Endodermal cell (in vitro differentiated cells): Measurements from ENCODE around the gene BTNL2. TPM values are rescaled to one million over a fixed set of nuclear protein-coding genes. Genes with fewer than 3 reads are reported as not detected.

Source experiments
- DNase-seq: peaks from one replicate; pipeline ENCODE4 v3.0.0-alpha.2; 2017
- H3K27ac ChIP-seq: 2 replicates; pipeline ENCODE4 v1.5.1; 2013; ENCODE audit warnings: mild to moderate bottlenecking, low read depth, low read length, moderate library complexity
- H3K27me3 ChIP-seq: 2 replicates; pipeline ENCODE4 v1.6.1; 2013; ENCODE audit warnings: mild to moderate bottlenecking, low read length, moderate library complexity; ENCODE audit not compliant: insufficient read depth, control insufficient read depth, poor library complexity, severe bottlenecking
- H3K36me3 ChIP-seq: 2 replicates; pipeline ENCODE4 v1.7.0; 2013; ENCODE audit warnings: mild to moderate bottlenecking, low read length, moderate library complexity; ENCODE audit not compliant: control insufficient read depth, insufficient read depth
- H3K4me1 ChIP-seq: one replicate; pipeline ENCODE4 v1.7.0; 2013; ENCODE audit warnings: low read length; ENCODE audit not compliant: control insufficient read depth, insufficient read depth
- H3K4me3 ChIP-seq: 2 replicates; pipeline ENCODE4 v1.5.1; 2013; ENCODE audit warnings: mild to moderate bottlenecking, low read length, moderate library complexity
- H3K9ac ChIP-seq: 2 replicates; pipeline ENCODE4 v1.6.1; 2013; ENCODE audit warnings: mild to moderate bottlenecking, low read length, moderate library complexity; ENCODE audit not compliant: poor library complexity, severe bottlenecking; ENCODE audit errors: extremely low read depth
- H3K9me3 ChIP-seq: 2 replicates; pipeline ENCODE4 v1.6.1; 2013; ENCODE audit warnings: mild to moderate bottlenecking, low read length, moderate library complexity; ENCODE audit not compliant: control insufficient read depth
- H3K27ac Mint-ChIP-seq: 2 replicates; pipeline ENCODE4 v1.8.0; 2020; ENCODE audit warnings: mixed read lengths
- H3K27me3 Mint-ChIP-seq: 2 replicates; pipeline ENCODE4 v1.8.0; 2021; ENCODE audit warnings: mild to moderate bottlenecking, mixed read lengths; ENCODE audit not compliant: insufficient read depth
- H3K36me3 Mint-ChIP-seq: 2 replicates; pipeline ENCODE4 v1.8.0; 2020; ENCODE audit warnings: low read depth, mixed read lengths
- H3K4me1 Mint-ChIP-seq: 2 replicates; pipeline ENCODE4 v1.8.0; 2020; ENCODE audit warnings: mixed read lengths
- H3K4me3 Mint-ChIP-seq: 2 replicates; pipeline ENCODE4 v1.8.0; 2020; ENCODE audit warnings: mild to moderate bottlenecking, moderate library complexity, mixed read lengths
- H3K9me3 Mint-ChIP-seq: 2 replicates; pipeline ENCODE4 v1.8.0; 2020; ENCODE audit warnings: mild to moderate bottlenecking, mixed read lengths
- CTCF ChIP-seq: fragments of 200-600 bp; sonication (generic); conservative IDR thresholded peaks from 2 replicates; pipeline ENCODE4 v1.5.0; 2021; ENCODE audit warnings: antibody characterized with exemption, mild to moderate bottlenecking
- WGBS, 2 experiments: methylation state at CpG; one replicate each; pipeline versions ENCODE4 v1.1.5 to v1.1.7; 2013; ENCODE audit warnings: missing lambda C conversion rate in 2 of 2, mixed read lengths in 1 of 2; ENCODE audit not compliant: insufficient coverage in 1 of 2, insufficient read length in 1 of 2; 5-methylcytosine and 5-hydroxymethylcytosine counted together
- total RNA-seq, 2 donors: library from RNA; stranded (reverse); fragmentation: NEBNext Ultra II Directional in 1 of 2; extraction: Animal tissue kit (Norgen Biotek cat#: 25700) in 1 of 2; gene quantifications; 2 replicates in 1 of 2; 3 replicates in 1 of 2; pipeline ENCODE4 v1.2.1, GENCODE V29; 2021

The BTNL2 gene
- total RNA-seq, 2 donors from 2014 or later, result not detected

GRCh38 chr6:32445321-32445854 lies 38.4 kb upstream of the BTNL2 start:
- no peaks in the 10 kb centered on the region for H3K27me3 ChIP-seq
- no peaks in the 10 kb centered on the region for H3K4me1 ChIP-seq
- no peaks in the 10 kb centered on the region for H3K36me3 Mint-ChIP-seq
- no peaks in the 10 kb centered on the region for H3K36me3 ChIP-seq
- H3K4me3 ChIP-seq, result no peak overlapping the region
- no peak for TF ChIP-seq CTCF
- H3K9ac ChIP-seq, result no peak overlapping the region
- H3K27me3 Mint-ChIP-seq, result peaks cover 30% of the 10 kb centered on the region
- no peak overlapping the region for H3K27ac Mint-ChIP-seq
- WGBS, 2 experiments, result 77 to 100% methylated on average over 1 to 2 of the region's 3 CpGs
- H3K4me3 Mint-ChIP-seq, result no peak overlapping the region
- no peak overlapping the region for H3K27ac ChIP-seq
- no peaks in the 10 kb centered on the region for H3K9me3 ChIP-seq
- H3K9me3 Mint-ChIP-seq, result no peaks in the 10 kb centered on the region
- DNase-seq, result no peak
- no peaks in the 10 kb centered on the region for H3K4me1 Mint-ChIP-seq

- H3K36me3 ChIP-seq, result no peaks in the 10 kb centered on the region
- no peaks in the 10 kb centered on the region for H3K27me3 ChIP-seq
- no peaks in the 10 kb centered on the region for H3K4me1 ChIP-seq
- Mint-ChIP-seq H3K9me3 (no peaks in the 10 kb centered on the region), H3K27me3 (peaks cover 22% of the 10 kb centered on the region), H3K4me3 (no peak overlapping the region), H3K27ac (no peak overlapping the region), H3K4me1 (no peaks in the 10 kb centered on the region), H3K36me3 (no peaks in the 10 kb centered on the region)
- H3K4me3 ChIP-seq, result no peak overlapping the region
- no peak overlapping the region for H3K27ac ChIP-seq
- 86 to 94% methylated on average over 2 of the region's 2 CpGs for WGBS, 2 experiments
- H3K9ac ChIP-seq, result no peak overlapping the region
- DNase-seq, result no peak
- TF ChIP-seq CTCF, result no peak
- H3K9me3 ChIP-seq, result no peaks in the 10 kb centered on the region
Observed at GRCh38 chr6:32444433-32444832, 37.5 kb upstream of the BTNL2 start.

GRCh38 chr6:32442977-32443552 lies 36.1 kb upstream of the BTNL2 start:
- Histone ChIP-seq H3K9ac (no peak overlapping the region), H3K36me3 (no peaks in the 10 kb centered on the region), H3K4me1 (no peaks in the 10 kb centered on the region), H3K27ac (no peak overlapping the region), H3K27me3 (no peaks in the 10 kb centered on the region), H3K4me3 (no peak overlapping the region), H3K9me3 (no peaks in the 10 kb centered on the region)
- Mint-ChIP-seq H3K9me3 (no peaks in the 10 kb centered on the region), H3K4me3 (no peak overlapping the region), H3K27me3 (peaks cover 20% of the 10 kb centered on the region), H3K4me1 (no peaks in the 10 kb centered on the region), H3K36me3 (no peaks in the 10 kb centered on the region), H3K27ac (no peak overlapping the region)
- no peak for TF ChIP-seq CTCF
- DNase-seq, result no peak
- 68 to 75% methylated on average over 7 to 8 of the region's 8 CpGs for WGBS, 2 experiments
